ENCODE measurements around the gene PRKG1. TPM values are rescaled to one million over a fixed set of nuclear protein-coding genes. Genes with fewer than 3 reads are reported as not detected.

The PRKG1 gene
- polyA plus RNA-seq (2013), result 9.7 TPM

- ChIA-PET CTCF (interaction anchor here (3.0 kb wide), 1 partner anchor 11 kb away, joined by 13 read pairs; no protein-coding TSS in a partner anchor), POLR2A (interaction anchor here (0.7 kb wide), 1 partner anchor 1048 kb away, joined by 3 read pairs; no protein-coding TSS in a partner anchor)
- H3K27ac ChIP-seq (ENCODE audit: insufficient read depth in 1 of 2, low read depth in 1 of 2, low read length in 2 of 2, poor library complexity in 1 of 2, severe bottlenecking in 2 of 2), result no peak within 1 kb of the TSS
- peak; percentile 49 to 86 (median 81) for DNase-seq
- H3K27me3 ChIP-seq (replicated peaks in 2 of 5; ENCODE audit: control insufficient read depth in 4 of 5, insufficient read depth in 5 of 5, low read length in 4 of 5), result peaks cover 2 to 34% (median 19%) of the 10 kb centered on the region in 5 experiments
- peaks cover 3 to 27% (median 16%) of the 10 kb centered on the region in 4 experiments for H3K4me1 ChIP-seq (ENCODE audit: control extremely low read depth in 1 of 4, control insufficient read depth in 4 of 4, insufficient read depth in 4 of 4, low read length in 3 of 4)
- no peaks in the 10 kb centered on the region for H3K36me3 ChIP-seq (ENCODE audit: control insufficient read depth in 4 of 4, insufficient read depth in 4 of 4, low read length in 3 of 4)
- 0% methylated on average over 55 of the region's 59 CpGs for WGBS (ENCODE audit: insufficient coverage)
- H3K4me3 ChIP-seq (ENCODE audit: control insufficient read depth in 1 of 7, extremely low read depth in 1 of 7, insufficient read depth in 4 of 7, low read depth in 2 of 7, low read length in 6 of 7), result peak within 1 kb of the TSS; percentile 43 to 81 (median 73)
- H3K9me3 ChIP-seq (ENCODE audit: control extremely low read depth in 1 of 5, control insufficient read depth in 4 of 5, insufficient read depth in 2 of 5, low read depth in 1 of 5, low read length in 4 of 5), result peaks cover 0 to 1% (median 0%) of the 10 kb centered on the region in 5 experiments
Observed at GRCh38 chr10:51074238-51075028, at the start of gene PRKG1. Gene PRKG1 (plus strand): TSS chr10:51074487.

GRCh38 chr10:51028420-51028819 lies 45.9 kb upstream of the PRKG1 start:
- Histone ChIP-seq H3K4me3 (ENCODE audit: control insufficient read depth in 1 of 7, extremely low read depth in 1 of 7, insufficient read depth in 4 of 7, low read depth in 2 of 7, low read length in 6 of 7) (no peak overlapping the region), H3K36me3 (ENCODE audit: control insufficient read depth in 4 of 4, insufficient read depth in 4 of 4, low read length in 3 of 4) (no peaks in the 10 kb centered on the region), H3K4me1 (ENCODE audit: control extremely low read depth in 1 of 4, control insufficient read depth in 4 of 4, insufficient read depth in 4 of 4, low read length in 3 of 4) (no peaks in the 10 kb centered on the region), H3K9me3 (ENCODE audit: control extremely low read depth in 1 of 5, control insufficient read depth in 4 of 5, insufficient read depth in 2 of 5, low read depth in 1 of 5, low read length in 4 of 5) (no peaks in the 10 kb centered on the region), H3K27ac (ENCODE audit: insufficient read depth in 1 of 2, low read depth in 1 of 2, low read length in 2 of 2, poor library complexity in 1 of 2, severe bottlenecking in 2 of 2) (no peak overlapping the region), H3K27me3 (replicated peaks in 2 of 5; ENCODE audit: control insufficient read depth in 4 of 5, insufficient read depth in 5 of 5, low read length in 4 of 5) (peaks cover 0 to 3% (median 0%) of the 10 kb centered on the region in 5 experiments)
- CTCF ChIA-PET, result interaction anchor here (0.8 to 1.7 kb wide), 2 partner anchors 13 to 25 kb away, joined by 3 to 5 read pairs; no protein-coding TSS in a partner anchor
- POLR2A ChIA-PET, result no interaction called here
- DNase-seq, result no peak

- WGBS (ENCODE audit: insufficient coverage), result 100% methylated on average over 1 of the region's 2 CpGs
Observed at GRCh38 chr10:51029172-51029641, 45.1 kb upstream of the PRKG1 start.

GRCh38 chr10:51030480-51030879 lies 43.8 kb upstream of the PRKG1 start:
- CTCF ChIA-PET, result no interaction called here
- Histone ChIP-seq H3K4me3 (ENCODE audit: control insufficient read depth in 1 of 7, extremely low read depth in 1 of 7, insufficient read depth in 4 of 7, low read depth in 2 of 7, low read length in 6 of 7) (no peak overlapping the region), H3K27ac (ENCODE audit: insufficient read depth in 1 of 2, low read depth in 1 of 2, low read length in 2 of 2, poor library complexity in 1 of 2, severe bottlenecking in 2 of 2) (no peak overlapping the region), H3K4me1 (ENCODE audit: control extremely low read depth in 1 of 4, control insufficient read depth in 4 of 4, insufficient read depth in 4 of 4, low read length in 3 of 4) (no peaks in the 10 kb centered on the region), H3K9me3 (ENCODE audit: control extremely low read depth in 1 of 5, control insufficient read depth in 4 of 5, insufficient read depth in 2 of 5, low read depth in 1 of 5, low read length in 4 of 5) (no peaks in the 10 kb centered on the region), H3K36me3 (ENCODE audit: control insufficient read depth in 4 of 4, insufficient read depth in 4 of 4, low read length in 3 of 4) (no peaks in the 10 kb centered on the region), H3K27me3 (replicated peaks in 2 of 5; ENCODE audit: control insufficient read depth in 4 of 5, insufficient read depth in 5 of 5, low read length in 4 of 5) (peaks cover 0 to 3% (median 0%) of the 10 kb centered on the region in 5 experiments)
- WGBS (ENCODE audit: insufficient coverage), result 94% methylated on average over 2 of the region's 2 CpGs
- POLR2A ChIA-PET, result no interaction called here
- DNase-seq, result no peak

More at GRCh38 chr10:51029172-51029641, 45.1 kb upstream of the PRKG1 start:
- H3K4me3 ChIP-seq (ENCODE audit: control insufficient read depth in 1 of 7, extremely low read depth in 1 of 7, insufficient read depth in 4 of 7, low read depth in 2 of 7, low read length in 6 of 7), result no peak overlapping the region
- H3K27ac ChIP-seq (ENCODE audit: insufficient read depth in 1 of 2, low read depth in 1 of 2, low read length in 2 of 2, poor library complexity in 1 of 2, severe bottlenecking in 2 of 2), result no peak overlapping the region
- no peaks in the 10 kb centered on the region for H3K36me3 ChIP-seq (ENCODE audit: control insufficient read depth in 4 of 4, insufficient read depth in 4 of 4, low read length in 3 of 4)
- POLR2A ChIA-PET, result no interaction called here
- H3K27me3 ChIP-seq (replicated peaks in 2 of 5; ENCODE audit: control insufficient read depth in 4 of 5, insufficient read depth in 5 of 5, low read length in 4 of 5), result peaks cover 0 to 3% (median 0%) of the 10 kb centered on the region in 5 experiments
- H3K4me1 ChIP-seq (ENCODE audit: control extremely low read depth in 1 of 4, control insufficient read depth in 4 of 4, insufficient read depth in 4 of 4, low read length in 3 of 4), result no peaks in the 10 kb centered on the region
- no peaks in the 10 kb centered on the region for H3K9me3 ChIP-seq (ENCODE audit: control extremely low read depth in 1 of 5, control insufficient read depth in 4 of 5, insufficient read depth in 2 of 5, low read depth in 1 of 5, low read length in 4 of 5)
- peak in 1 of 3 donors; percentile 28 for DNase-seq
- CTCF ChIA-PET, result interaction anchor here (0.6 to 1.7 kb wide), 3 partner anchors 11 to 25 kb away, joined by 3 to 5 read pairs (median 3); no protein-coding TSS in a partner anchor

GRCh38 chr10:51031950-51032349 lies 42.3 kb upstream of the PRKG1 start:
- peak in 2 of 3 donors; percentile 14 to 16 for DNase-seq
- Histone ChIP-seq H3K27me3 (replicated peaks in 2 of 5; ENCODE audit: control insufficient read depth in 4 of 5, insufficient read depth in 5 of 5, low read length in 4 of 5) (no peaks in the 10 kb centered on the region), H3K36me3 (ENCODE audit: control insufficient read depth in 4 of 4, insufficient read depth in 4 of 4, low read length in 3 of 4) (no peaks in the 10 kb centered on the region), H3K27ac (ENCODE audit: insufficient read depth in 1 of 2, low read depth in 1 of 2, low read length in 2 of 2, poor library complexity in 1 of 2, severe bottlenecking in 2 of 2) (no peak overlapping the region), H3K9me3 (ENCODE audit: control extremely low read depth in 1 of 5, control insufficient read depth in 4 of 5, insufficient read depth in 2 of 5, low read depth in 1 of 5, low read length in 4 of 5) (no peaks in the 10 kb centered on the region), H3K4me3 (ENCODE audit: control insufficient read depth in 1 of 7, extremely low read depth in 1 of 7, insufficient read depth in 4 of 7, low read depth in 2 of 7, low read length in 6 of 7) (no peak overlapping the region), H3K4me1 (ENCODE audit: control extremely low read depth in 1 of 4, control insufficient read depth in 4 of 4, insufficient read depth in 4 of 4, low read length in 3 of 4) (no peaks in the 10 kb centered on the region)
- CTCF ChIA-PET, result no interaction called here
- POLR2A ChIA-PET, result no interaction called here

GRCh38 chr10:51034769-51035168 lies 39.5 kb upstream of the PRKG1 start:
- ChIA-PET POLR2A (no interaction called here), CTCF (interaction anchor here (1.0 kb wide), 1 partner anchor 43 kb away, joined by 3 read pairs; no protein-coding TSS in a partner anchor)
- WGBS (ENCODE audit: insufficient coverage), result 95% methylated on average over 4 of the region's 4 CpGs
- Histone ChIP-seq H3K4me1 (ENCODE audit: control extremely low read depth in 1 of 4, control insufficient read depth in 4 of 4, insufficient read depth in 4 of 4, low read length in 3 of 4) (no peaks in the 10 kb centered on the region), H3K9me3 (ENCODE audit: control extremely low read depth in 1 of 5, control insufficient read depth in 4 of 5, insufficient read depth in 2 of 5, low read depth in 1 of 5, low read length in 4 of 5) (no peaks in the 10 kb centered on the region), H3K27me3 (replicated peaks in 2 of 5; ENCODE audit: control insufficient read depth in 4 of 5, insufficient read depth in 5 of 5, low read length in 4 of 5) (no peaks in the 10 kb centered on the region), H3K36me3 (ENCODE audit: control insufficient read depth in 4 of 4, insufficient read depth in 4 of 4, low read length in 3 of 4) (no peaks in the 10 kb centered on the region), H3K27ac (ENCODE audit: insufficient read depth in 1 of 2, low read depth in 1 of 2, low read length in 2 of 2, poor library complexity in 1 of 2, severe bottlenecking in 2 of 2) (no peak overlapping the region), H3K4me3 (ENCODE audit: control insufficient read depth in 1 of 7, extremely low read depth in 1 of 7, insufficient read depth in 4 of 7, low read depth in 2 of 7, low read length in 6 of 7) (no peak overlapping the region)
- DNase-seq, result no peak

GRCh38 chr10:51035344-51035743 lies 38.9 kb upstream of the PRKG1 start:
- Histone ChIP-seq H3K9me3 (ENCODE audit: control extremely low read depth in 1 of 5, control insufficient read depth in 4 of 5, insufficient read depth in 2 of 5, low read depth in 1 of 5, low read length in 4 of 5) (no peaks in the 10 kb centered on the region), H3K36me3 (ENCODE audit: control insufficient read depth in 4 of 4, insufficient read depth in 4 of 4, low read length in 3 of 4) (no peaks in the 10 kb centered on the region), H3K4me3 (ENCODE audit: control insufficient read depth in 1 of 7, extremely low read depth in 1 of 7, insufficient read depth in 4 of 7, low read depth in 2 of 7, low read length in 6 of 7) (no peak overlapping the region), H3K4me1 (ENCODE audit: control extremely low read depth in 1 of 4, control insufficient read depth in 4 of 4, insufficient read depth in 4 of 4, low read length in 3 of 4) (no peaks in the 10 kb centered on the region), H3K27me3 (replicated peaks in 2 of 5; ENCODE audit: control insufficient read depth in 4 of 5, insufficient read depth in 5 of 5, low read length in 4 of 5) (no peaks in the 10 kb centered on the region), H3K27ac (ENCODE audit: insufficient read depth in 1 of 2, low read depth in 1 of 2, low read length in 2 of 2, poor library complexity in 1 of 2, severe bottlenecking in 2 of 2) (no peak overlapping the region)
- ChIA-PET POLR2A (no interaction called here), CTCF (interaction anchor here (1.0 kb wide), 1 partner anchor 43 kb away, joined by 3 read pairs; no protein-coding TSS in a partner anchor)
- DNase-seq, result no peak
- 86% methylated on average over 1 of the region's 4 CpGs for WGBS (ENCODE audit: insufficient coverage)

Data from common myeloid progenitor, CD34-positive (primary cell).